Neural progenitor cell (in vitro differentiated cells): ENCODE results near the gene POC5.

Experiments
- CTCF ChIP-seq: fragments of 200-600 bp; sonication (generic); IDR thresholded peaks from 2 replicates; pipeline ENCODE4 v1.5.1; 2017; ENCODE audit warnings: antibody characterized with exemption, mild to moderate bottlenecking
- EZH2 ChIP-seq: fragments of 200-600 bp; sonication (generic); IDR thresholded peaks from 2 replicates; pipeline ENCODE4 v1.6.1; 2017; ENCODE audit warnings: antibody characterized with exemption, mild to moderate bottlenecking, moderate library complexity

GRCh38 chr5:75627801-75628200 is 89.4 kb downstream of the POC5 start:
- TF ChIP-seq CTCF (no peak), EZH2 (no peak)
